Liver (tissue), 5 donors: ENCODE measurements around the gene ZNF684. TPM values are rescaled to one million over a fixed set of nuclear protein-coding genes. Genes with fewer than 3 reads are reported as not detected.

ENCODE experiments used
- polyA plus RNA-seq, 2 donors: library from polyadenylated mRNA; stranded (reverse) in 1 of 2; unstranded in 1 of 2; fragments of 200-250 nt in 1 of 2; fragments of >200 nt in 1 of 2; fragmentation: Nextera tagmentation in 1 of 2; extraction: Ambion mirVana in 1 of 2; gene quantifications; one replicate each; pipeline versions ENCODE4 v1.2.1 to v1.2.3, GENCODE V29; 2013 to 2015
- small RNA-seq: library from RNA; depleted of rRNA; stranded (forward); fragments of <200 nt; gene quantifications from one replicate; pipeline ENCODE3, GENCODE V24; 2014
- total RNA-seq, 2 donors: library from RNA; depleted of rRNA; stranded (reverse); fragments of >200 nt; gene quantifications; one replicate each; pipeline ENCODE4 v1.2.3, GENCODE V29; 2014
- donor health status: healthy.
- donor health status: healthy.
- donor health status: healthy.

ZNF684 gene
- total and polyA plus RNA-seq, 4 donors = 7.6 to 17.1 (median 10.2) TPM

Small RNA genes lying within 50 kb of the gene (small RNA-seq; reads per million reads assigned to genes)
- not detected for gene AL356379.1

Other genes starting within 250 kb of the ZNF684 start
- under 1 TPM; 0.19 to 0.75 TPM for gene COL9A2, start 214.4 kb upstream of the ZNF684 start, total RNA-seq
- gene COL9A2, start 214.4 kb upstream of the ZNF684 start, polyA plus RNA-seq = under 1 TPM; 0.22 to 0.46 TPM
- gene SMAP2, start 157.9 kb upstream of the ZNF684 start, total RNA-seq = 10 to 100 TPM; 20.0 to 36.8 TPM
- 10 to 100 TPM; 25.5 to 34.1 TPM for gene SMAP2, start 157.9 kb upstream of the ZNF684 start, polyA plus RNA-seq
- gene ZFP69B, start 81.2 kb upstream of the ZNF684 start, total RNA-seq = under 1 TPM; 0.79 to 0.92 TPM
- gene ZFP69B, start 81.2 kb upstream of the ZNF684 start, polyA plus RNA-seq = under 1 TPM; 0.19 to 0.45 TPM
- 1 to 10 TPM; 1.3 to 1.9 TPM for gene ZFP69, start 54.3 kb upstream of the ZNF684 start, total RNA-seq
- gene ZFP69, start 54.3 kb upstream of the ZNF684 start, polyA plus RNA-seq = 1 to 10 TPM in 1 of 2 donors, under 1 TPM in 1; 0.96 to 1.2 TPM
- gene EXO5, start 22.9 kb upstream of the ZNF684 start, total RNA-seq = 1 to 10 TPM; 6.6 to 9.2 TPM
- 1 to 10 TPM; 3.5 to 4.1 TPM for gene EXO5, start 22.9 kb upstream of the ZNF684 start, polyA plus RNA-seq
- 1 to 10 TPM; 1.0 to 2.2 TPM for gene RIMS3, start 134.0 kb downstream of the ZNF684 start, total RNA-seq
- under 1 TPM; 0.22 to 0.53 TPM for gene RIMS3, start 134.0 kb downstream of the ZNF684 start, polyA plus RNA-seq
- gene NFYC, start 160.1 kb downstream of the ZNF684 start, total RNA-seq = 10 to 100 TPM; 27.4 to 28.1 TPM
- 10 to 100 TPM; 18.3 to 26.3 TPM for gene NFYC, start 160.1 kb downstream of the ZNF684 start, polyA plus RNA-seq